KOPT-K1 (cell line): ENCODE results near the gene PAQR8.
A peak's percentile ranks its signal among the peaks of the same experiment; 100 is the strongest.

ENCODE experiments used
- H3K27ac ChIP-seq: fragments of 200-600 bp; sonication (generic); 2 replicates; pipeline ENCODE4 v1.5.1; 2016; ENCODE audit warnings: antibody characterized with exemption, mild to moderate bottlenecking, low read depth, low read length; ENCODE audit not compliant: poor library complexity, severe bottlenecking
- H3K36me3 ChIP-seq: fragments of 200-600 bp; sonication (generic); 2 replicates; pipeline ENCODE4 v1.5.1; 2017; ENCODE audit warnings: antibody characterized with exemption, mild to moderate bottlenecking, low read length, moderate library complexity; ENCODE audit not compliant: insufficient read depth
- H3K9me3 ChIP-seq: fragments of 200-600 bp; sonication (generic); 2 replicates; pipeline ENCODE4 v1.5.1; 2017; ENCODE audit warnings: antibody characterized with exemption, low read length, mild to moderate bottlenecking; ENCODE audit not compliant: insufficient read depth, poor library complexity, severe bottlenecking

Gene PAQR8

DNA sequence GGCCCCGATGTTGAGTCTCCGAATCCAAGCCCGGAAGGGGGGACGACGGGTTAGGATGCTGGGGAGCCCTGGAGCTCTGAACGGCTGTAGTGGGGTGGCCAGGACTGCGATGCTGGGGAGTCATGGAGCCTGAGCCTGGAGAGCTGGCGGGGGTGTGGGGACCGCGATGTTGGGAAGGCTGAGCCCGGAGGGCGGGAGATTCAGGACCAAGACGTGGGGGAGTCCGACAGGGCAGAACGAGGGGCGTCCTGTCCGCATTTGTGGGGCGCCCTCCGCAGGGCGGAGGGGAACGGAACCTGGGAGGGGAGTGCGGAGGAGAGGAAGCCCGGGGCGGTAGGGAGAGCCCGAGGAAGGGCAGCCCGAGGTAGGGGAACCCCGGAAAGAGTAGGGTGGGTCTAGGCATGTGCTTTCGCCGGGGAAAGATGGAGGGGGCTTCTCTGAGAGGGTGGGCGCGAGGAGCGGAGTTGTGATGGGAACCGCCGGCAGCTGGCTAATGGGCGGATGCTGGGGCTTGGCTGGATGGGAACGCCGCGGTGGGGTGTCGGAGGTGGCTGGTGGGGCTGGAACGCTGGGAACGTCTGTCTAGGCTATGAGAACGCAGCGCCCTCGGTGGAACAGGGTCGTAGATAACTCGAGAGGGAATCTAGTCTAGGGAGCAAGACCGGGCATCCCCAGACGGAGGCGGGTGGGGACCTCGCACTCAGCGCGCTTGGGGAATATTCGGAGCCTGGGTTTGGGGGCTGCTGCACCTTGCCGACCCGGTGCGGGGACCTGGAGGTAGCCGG is 684 bp downstream of the PAQR8 start:
- peaks cover 11% of the 10 kb centered on the region for H3K36me3 ChIP-seq
- H3K27ac ChIP-seq = peak overlapping the region; percentile 88
- no peaks in the 10 kb centered on the region for H3K9me3 ChIP-seq

DNA sequence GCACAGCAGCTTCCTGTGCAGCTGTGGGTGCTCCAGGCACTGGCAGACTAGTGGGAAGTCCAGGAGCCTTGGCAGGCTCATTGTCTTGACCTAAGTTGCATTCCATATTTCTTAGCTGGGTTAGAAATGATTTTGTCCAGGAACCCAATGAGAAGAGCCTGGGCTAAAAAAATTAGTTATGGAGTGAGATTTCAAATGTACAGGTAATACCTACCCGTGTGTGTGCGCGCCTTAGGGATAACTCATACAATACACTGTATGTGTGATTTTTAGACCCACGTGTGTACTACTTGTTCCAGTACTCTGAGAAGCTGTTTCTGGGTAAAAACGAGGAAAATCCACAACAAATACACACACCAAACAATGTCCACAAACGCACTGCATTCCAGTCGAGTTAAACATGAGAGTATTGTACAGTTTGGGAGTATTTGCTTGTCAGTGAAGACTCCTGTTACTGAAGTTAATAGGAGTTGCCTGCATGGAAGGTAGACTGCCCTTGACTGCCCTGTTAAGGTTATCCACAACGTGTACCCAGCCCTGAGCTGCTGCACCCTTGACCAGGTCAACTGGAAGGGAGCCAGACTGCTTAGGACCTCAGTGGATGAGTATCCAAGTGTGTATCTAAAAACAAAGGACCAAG is 1.4 kb downstream of the PAQR8 start:
- Histone ChIP-seq H3K9me3 (no peaks in the 10 kb centered on the region), H3K36me3 (peaks cover 17% of the 10 kb centered on the region), H3K27ac (peak overlapping the region; percentile 88)

DNA sequence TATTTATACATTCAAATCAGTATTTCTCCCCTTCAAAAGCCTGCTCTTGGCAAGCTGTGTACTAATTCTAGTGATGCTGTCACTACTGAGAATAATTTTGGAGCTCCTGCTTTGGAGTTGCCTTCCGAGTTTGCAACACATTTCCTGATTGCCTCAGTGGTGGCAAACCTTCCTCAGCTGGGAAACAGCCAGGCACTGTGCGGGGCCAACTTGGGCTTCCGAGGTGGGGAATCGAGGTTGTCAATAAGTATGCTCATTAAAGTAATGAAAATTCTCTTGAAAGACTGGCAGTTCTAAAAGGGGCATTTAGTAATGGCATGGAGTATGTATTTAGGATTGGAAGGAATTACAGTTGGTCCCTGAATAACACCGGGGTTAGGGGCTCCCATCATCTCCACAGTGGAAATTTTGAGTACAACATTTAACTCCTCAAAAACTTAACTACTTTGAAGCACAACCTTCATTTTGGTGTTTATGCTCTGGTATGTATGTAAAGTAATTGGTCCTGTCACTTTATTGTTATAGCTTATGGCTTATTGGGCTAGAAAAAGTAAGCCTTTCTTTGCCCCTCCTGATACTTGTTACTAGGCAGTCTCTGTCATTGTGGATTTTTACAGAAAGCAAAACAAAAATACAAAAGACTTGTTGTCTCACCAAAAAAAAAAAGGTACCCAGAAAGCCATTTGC is 2.7 kb downstream of the PAQR8 start:
- peaks cover 27% of the 10 kb centered on the region for H3K36me3 ChIP-seq
- no peaks in the 10 kb centered on the region for H3K9me3 ChIP-seq

DNA sequence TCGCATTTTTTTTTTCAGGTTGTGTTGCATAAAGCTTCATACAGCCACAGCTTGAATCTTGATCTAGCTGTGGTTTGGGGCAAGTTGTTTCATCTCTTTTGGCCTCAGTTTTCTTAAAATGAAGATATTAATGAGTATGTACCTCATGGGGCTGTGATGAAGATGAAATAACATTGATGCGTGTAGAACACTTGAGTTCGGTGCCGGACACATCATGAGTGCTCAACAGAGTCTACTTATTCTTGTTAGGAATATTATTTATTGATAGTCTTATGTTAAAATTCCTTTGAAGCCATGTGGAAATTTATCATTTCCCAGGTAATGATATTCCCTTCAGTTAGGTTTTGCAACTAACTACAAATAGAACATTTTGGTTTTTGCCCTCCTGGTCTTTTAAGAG is 3.4 kb downstream of the PAQR8 start:
- H3K9me3 ChIP-seq = no peaks in the 10 kb centered on the region
- H3K27ac ChIP-seq = no peak overlapping the region
- peaks cover 27% of the 10 kb centered on the region for H3K36me3 ChIP-seq

More for the DNA sequence above, 2.7 kb downstream of the PAQR8 start:
- no peak overlapping the region for H3K27ac ChIP-seq

DNA sequence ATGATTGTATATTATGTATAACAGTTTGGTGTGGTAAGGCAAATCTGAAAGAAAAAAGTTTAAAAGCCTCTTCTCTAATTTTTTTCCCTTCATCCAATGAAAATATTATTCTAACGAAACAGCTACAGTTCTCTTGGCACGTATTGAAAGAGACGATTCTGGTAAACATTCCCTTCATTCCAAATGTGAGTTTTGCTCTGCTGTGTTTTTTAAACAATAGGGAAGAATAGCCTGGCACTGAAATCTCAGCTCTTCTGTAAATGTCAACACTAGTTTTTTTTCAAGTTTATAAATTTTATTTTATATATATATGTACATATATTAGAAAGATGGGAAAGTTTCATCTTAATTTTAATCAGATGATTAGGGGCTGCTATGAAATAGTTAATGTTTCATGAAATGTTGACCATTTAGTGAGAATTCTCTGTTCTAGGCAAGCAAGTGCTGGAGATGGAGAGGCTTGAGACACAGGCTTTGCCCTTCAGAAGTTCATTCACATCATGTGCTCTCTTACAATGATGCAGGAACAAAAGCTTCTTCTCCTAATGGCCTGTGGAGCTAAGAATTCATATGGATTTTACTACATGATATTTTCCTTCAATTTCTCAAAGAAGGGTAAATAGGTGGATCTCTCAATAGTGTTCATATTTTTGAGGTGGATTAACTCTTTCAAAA is 4.1 kb downstream of the PAQR8 start:
- Histone ChIP-seq H3K36me3 (peaks cover 27% of the 10 kb centered on the region), H3K27ac (no peak overlapping the region), H3K9me3 (no peaks in the 10 kb centered on the region)

DNA sequence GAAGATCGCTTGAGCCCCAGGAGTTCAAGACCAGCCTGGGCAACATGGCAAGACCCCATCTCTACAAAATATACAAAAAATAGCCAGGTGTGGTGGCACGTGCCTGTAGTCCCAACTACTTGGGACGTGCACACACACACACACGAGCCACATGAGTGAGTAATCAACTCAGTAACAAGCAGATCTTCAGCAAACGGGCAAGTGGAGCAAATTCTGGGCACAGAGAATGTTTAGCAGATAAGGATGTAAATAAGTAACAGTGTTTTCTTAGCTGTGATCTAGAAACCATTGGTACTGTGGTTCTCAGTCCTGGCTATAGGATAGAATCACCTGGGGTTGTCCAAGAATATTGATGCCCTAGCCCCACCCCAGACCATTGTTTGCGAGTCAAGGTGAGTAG is 6.1 kb downstream of the PAQR8 start:
- Histone ChIP-seq H3K27ac (no peak overlapping the region), H3K36me3 (peaks cover 27% of the 10 kb centered on the region), H3K9me3 (no peaks in the 10 kb centered on the region)

DNA sequence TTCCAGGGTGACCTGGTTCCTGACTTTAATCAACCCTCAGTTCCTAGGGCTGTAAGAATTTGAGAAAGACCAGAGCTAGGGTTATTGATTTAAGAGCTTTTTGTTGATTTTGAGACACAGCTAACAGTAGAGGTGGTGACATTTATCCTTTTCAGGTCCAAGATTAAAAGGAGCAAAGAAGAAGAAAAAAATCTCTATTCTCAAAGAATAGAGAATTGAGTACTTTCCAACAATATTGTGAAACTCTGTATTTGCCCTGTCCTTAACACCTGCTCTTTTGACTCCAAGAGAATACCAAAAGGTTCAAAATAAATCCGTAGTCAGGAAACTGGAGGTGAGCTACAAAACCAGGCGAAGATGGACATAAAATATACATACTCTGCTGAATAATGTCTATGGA is 7.3 kb downstream of the PAQR8 start:
- Histone ChIP-seq H3K9me3 (peaks cover 8% of the 10 kb centered on the region), H3K36me3 (peaks cover 38% of the 10 kb centered on the region), H3K27ac (no peak overlapping the region)

DNA sequence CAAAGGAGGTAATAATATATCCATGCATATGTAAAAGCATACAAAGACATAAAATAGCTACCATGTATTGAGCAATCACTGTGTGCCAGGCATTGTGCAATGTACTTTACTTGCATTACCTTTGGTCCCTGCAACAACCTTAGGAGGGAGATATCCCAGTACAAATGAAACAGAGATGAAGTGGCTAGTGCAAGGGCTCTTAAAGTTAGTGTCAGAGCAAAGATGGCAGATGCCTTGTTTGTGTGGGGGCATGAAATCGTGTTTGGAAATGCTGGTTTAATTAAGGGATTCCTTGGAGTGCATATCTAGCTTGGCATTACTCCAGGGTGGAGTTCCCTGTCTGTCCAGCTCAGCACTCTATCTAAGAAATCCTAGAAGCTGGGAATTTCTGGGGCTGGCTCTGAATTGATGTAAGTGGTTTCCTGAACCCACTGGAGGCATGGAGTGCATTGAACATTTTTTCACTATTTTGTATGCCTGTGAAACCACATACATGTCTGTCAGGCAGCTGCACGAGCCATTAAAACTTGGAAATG is 9.8 kb downstream of the PAQR8 start:
- Histone ChIP-seq H3K9me3 (peaks cover 8% of the 10 kb centered on the region), H3K36me3 (peaks cover 36% of the 10 kb centered on the region), H3K27ac (no peak overlapping the region)

DNA sequence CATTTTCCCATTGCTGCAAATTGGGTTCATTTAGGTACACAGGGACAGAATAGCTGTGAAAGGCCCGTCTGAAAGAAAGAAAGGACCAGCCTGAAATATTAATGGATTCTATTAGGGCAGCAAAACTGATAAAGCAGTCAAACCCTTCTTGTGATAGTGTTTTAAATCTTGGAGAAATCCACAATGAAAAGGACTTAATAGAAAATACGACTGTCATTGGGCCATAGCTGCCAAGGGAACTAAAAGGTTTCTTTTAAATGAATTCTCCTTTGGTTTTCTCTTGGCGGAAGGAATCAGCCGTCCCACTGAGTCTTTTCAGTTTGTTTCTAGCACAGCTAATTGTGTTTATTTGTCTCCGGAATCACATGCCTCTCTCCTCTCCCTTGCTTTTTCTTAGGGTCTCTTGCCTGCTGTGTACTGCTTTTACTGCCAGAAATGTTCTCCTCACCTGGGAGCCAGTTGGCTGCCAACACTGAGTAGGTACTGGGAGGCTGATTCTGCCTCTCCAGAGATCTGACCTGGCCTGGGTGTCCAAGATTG is 11.3 kb downstream of the PAQR8 start:
- H3K36me3 ChIP-seq = peaks cover 24% of the 10 kb centered on the region
- peaks cover 8% of the 10 kb centered on the region for H3K9me3 ChIP-seq
- H3K27ac ChIP-seq = no peak overlapping the region

DNA sequence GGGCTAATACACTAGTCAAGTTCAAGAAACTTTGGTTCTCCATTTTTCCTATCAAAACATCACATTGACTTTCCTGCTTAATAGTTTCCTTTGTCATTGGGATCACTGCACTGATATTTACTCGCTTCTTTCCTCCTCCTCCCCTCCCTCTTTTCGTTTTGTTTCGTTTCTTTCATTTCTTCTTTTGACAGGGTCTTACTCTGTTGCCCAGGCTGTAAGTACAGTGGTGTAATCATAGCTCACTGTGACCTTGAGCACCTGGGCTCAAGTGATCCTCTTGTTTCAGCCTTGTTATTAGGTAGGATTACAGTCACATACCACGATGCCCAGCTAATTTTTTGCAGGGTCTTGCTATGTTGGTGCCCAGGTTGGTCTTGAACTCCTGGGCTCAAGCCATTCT is 12.3 kb downstream of the PAQR8 start:
- no peak overlapping the region for H3K27ac ChIP-seq
- peaks cover 8% of the 10 kb centered on the region for H3K9me3 ChIP-seq
- H3K36me3 ChIP-seq = peaks cover 17% of the 10 kb centered on the region

DNA sequence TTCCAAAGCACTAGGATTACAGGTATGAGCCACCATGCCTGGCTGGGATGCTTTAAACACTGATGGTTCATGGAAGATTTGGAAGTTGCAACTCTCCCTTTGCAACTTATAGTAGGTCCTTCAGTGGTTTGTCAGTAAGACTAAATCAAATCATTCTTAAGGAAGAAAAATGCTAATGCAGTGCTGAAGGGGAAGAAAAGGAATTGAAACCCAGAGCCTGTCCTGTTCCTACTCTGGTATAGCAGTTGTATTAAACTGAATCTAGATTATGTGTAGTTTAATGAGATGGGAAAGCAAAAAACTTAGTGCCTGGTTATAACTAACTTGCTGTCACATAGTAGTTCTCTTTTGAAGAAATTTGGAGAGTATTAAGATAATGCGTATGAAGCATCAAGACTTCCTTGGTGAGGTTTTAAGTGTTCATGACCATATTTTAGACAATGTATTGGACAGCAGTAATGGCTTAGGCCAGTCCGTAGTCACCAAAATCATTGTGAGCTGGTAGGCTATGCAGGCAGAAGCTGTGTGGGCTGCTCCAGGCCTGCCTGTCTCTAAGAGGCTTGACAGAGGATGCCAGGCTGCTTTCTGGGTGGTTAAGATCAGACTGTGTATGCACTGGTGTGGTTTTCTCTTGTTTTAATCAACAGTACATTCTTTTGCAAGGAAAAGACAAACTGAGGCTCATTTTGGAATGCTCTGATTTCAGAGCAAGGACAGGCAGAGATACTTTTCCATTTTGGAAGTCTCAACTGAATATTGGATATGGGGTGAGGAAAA is 14.0 kb downstream of the PAQR8 start:
- H3K36me3 ChIP-seq = peaks cover 14% of the 10 kb centered on the region
- peaks cover 8% of the 10 kb centered on the region for H3K9me3 ChIP-seq
- H3K27ac ChIP-seq = no peak overlapping the region

DNA sequence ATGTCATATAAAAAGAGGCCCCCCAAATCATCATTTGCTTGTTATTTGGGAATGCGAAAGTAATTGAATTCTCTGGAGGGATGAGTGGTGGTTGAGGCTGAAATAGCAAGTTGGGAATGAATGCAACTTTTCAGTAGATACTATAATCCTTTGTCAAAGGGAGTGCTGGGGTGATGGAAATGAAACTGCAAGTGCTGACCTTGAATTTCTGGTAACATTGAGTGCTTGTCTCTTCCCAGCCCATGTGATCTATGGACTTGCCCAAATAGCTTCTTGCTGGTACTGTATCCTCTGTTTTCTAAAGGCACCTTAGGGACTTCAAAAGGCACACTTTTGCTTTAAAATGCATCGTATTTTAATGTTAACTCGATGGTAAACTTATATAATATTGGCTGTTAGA is 14.8 kb downstream of the PAQR8 start:
- Histone ChIP-seq H3K9me3 (peaks cover 8% of the 10 kb centered on the region), H3K36me3 (peaks cover 14% of the 10 kb centered on the region), H3K27ac (no peak overlapping the region)

DNA sequence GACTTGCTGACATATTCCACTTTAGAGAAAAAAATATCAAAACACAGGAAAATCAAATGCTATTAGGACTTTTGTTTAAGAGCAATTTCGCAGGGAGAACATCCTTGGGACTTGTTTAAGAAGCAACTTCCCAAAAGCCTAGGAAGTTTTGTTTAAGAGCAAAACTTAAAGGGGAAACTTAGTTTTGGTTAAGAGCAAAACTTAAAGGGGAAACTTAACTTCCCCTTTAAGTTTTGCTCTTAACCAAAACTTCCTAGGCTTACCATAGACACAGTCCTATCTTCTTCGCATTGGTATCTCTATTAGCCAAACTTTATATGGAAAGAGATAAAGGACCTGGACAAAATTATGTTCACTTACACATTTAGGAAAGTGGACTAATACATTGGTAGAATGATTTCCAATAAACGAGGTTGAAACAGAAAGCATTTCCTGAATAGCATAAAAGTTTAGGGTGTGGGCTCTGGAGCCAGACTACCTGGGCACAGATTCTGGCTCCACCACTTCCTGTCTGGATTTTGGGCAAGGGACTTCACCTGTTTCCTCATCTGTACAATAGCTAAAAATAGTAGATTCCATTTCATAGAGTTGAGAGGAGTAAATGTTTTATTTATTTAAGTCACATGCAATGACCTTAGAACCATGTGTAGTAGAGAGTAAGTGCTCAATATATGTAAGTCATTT is 15.7 kb downstream of the PAQR8 start:
- H3K9me3 ChIP-seq = peaks cover 8% of the 10 kb centered on the region
- peaks cover 14% of the 10 kb centered on the region for H3K36me3 ChIP-seq
- no peak overlapping the region for H3K27ac ChIP-seq

DNA sequence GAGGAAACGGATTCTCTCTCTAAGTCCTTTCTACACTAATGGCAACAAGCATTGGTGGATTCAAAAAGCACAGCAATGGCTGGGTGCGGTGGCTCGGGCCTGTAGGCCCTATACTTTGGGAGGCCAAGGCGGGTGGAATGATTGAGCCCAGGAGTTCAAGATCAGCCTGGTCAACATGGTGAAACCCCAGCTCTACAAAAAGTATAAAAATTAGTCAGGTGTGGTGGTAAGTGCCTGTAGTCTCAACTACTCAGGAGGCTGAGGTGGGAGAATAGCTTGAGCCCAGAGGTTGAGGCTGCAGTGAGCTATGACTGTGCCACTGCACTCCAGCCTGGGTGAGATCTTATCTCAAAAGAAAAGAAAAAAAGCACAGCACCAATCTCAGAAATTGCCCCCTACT is 19.3 kb downstream of the PAQR8 start:
- Histone ChIP-seq H3K27ac (no peak overlapping the region), H3K9me3 (no peaks in the 10 kb centered on the region), H3K36me3 (no peaks in the 10 kb centered on the region)
